ENCODE measurements around the gene CA10.

Gene CA10

GRCh38 chr17:52158450-52159042 is at the start of gene CA10:
CA10 (minus strand) TSS chr17:52158714.
- intact Hi-C loops (cut with DNase I), result no loop called here
- peak in 5 of 10 donors; percentile 8 to 85 (median 72) for DNase-seq

- peak in 2 of 10 donors; percentile 11 to 31 for DNase-seq
Observed at GRCh38 chr17:52207796-52208195, 49.3 kb upstream of the CA10 start.

GRCh38 chr17:52202520-52203080 is 44.1 kb upstream of the CA10 start:
- no peak for DNase-seq
- intact Hi-C loops (cut with DNase I), result no loop called here

More at GRCh38 chr17:52207796-52208195, 49.3 kb upstream of the CA10 start:
- intact Hi-C loops (cut with DNase I), result no loop called here

GRCh38 chr17:52201767-52202519 is 43.4 kb upstream of the CA10 start:
- intact Hi-C loops (cut with DNase I), result no loop called here
- peak in 3 of 10 donors; percentile 6 to 35 (median 8) for DNase-seq

GRCh38 chr17:52191491-52191890 is 33.0 kb upstream of the CA10 start:
- intact Hi-C loops (cut with DNase I), result no loop called here
- DNase-seq, result no peak

GRCh38 chr17:52181782-52182181 is 23.3 kb upstream of the CA10 start:
- no peak for DNase-seq
- intact Hi-C loops (cut with DNase I), result no loop called here

GRCh38 chr17:52178012-52178411 is 19.5 kb upstream of the CA10 start:
- intact Hi-C loops (cut with DNase I), result no loop called here
- DNase-seq, result no peak

- peak in 6 of 10 donors; percentile 9 to 57 (median 16) for DNase-seq
- intact Hi-C loops (cut with DNase I), result no loop called here
Observed at GRCh38 chr17:52170963-52171572, 12.6 kb upstream of the CA10 start.

- peak in 5 of 10 donors; percentile 11 to 81 (median 62) for DNase-seq
- intact Hi-C loops (cut with DNase I), result no loop called here
Observed at GRCh38 chr17:52160136-52160567, 1.6 kb upstream of the CA10 start.

- intact Hi-C loops (cut with DNase I), result no loop called here
- DNase-seq, result peak in 7 of 10 donors; percentile 8 to 86 (median 14)
Observed at GRCh38 chr17:52159246-52160135, 977 bp upstream of the CA10 start.

GRCh38 chr17:52157603-52158449 is 688 bp downstream of the CA10 start:
- peak in 5 of 10 donors; percentile 6 to 84 (median 9) for DNase-seq

GRCh38 chr17:52156576-52157570 is 1.6 kb downstream of the CA10 start:
- DNase-seq, result peak in 5 of 10 donors; percentile 10 to 86 (median 19)
- intact Hi-C loops (cut with DNase I), result no loop called here

More at GRCh38 chr17:52157603-52158449, 688 bp downstream of the CA10 start:
- intact Hi-C loops (cut with DNase I), result no loop called here

- intact Hi-C loops (cut with DNase I), result no loop called here
- no peak for DNase-seq
Observed at GRCh38 chr17:52155301-52155700, 3.2 kb downstream of the CA10 start.

GRCh38 chr17:52154466-52154865 is 4.0 kb downstream of the CA10 start:
- no peak for DNase-seq

GRCh38 chr17:52150935-52151334 is 7.6 kb downstream of the CA10 start:
- intact Hi-C loops (cut with DNase I), result no loop called here
- no peak for DNase-seq

More at GRCh38 chr17:52154466-52154865, 4.0 kb downstream of the CA10 start:
- intact Hi-C loops (cut with DNase I), result no loop called here

- intact Hi-C loops (cut with DNase I), result no loop called here
- DNase-seq, result no peak
Observed at GRCh38 chr17:52149626-52150025, 8.9 kb downstream of the CA10 start.

- no peak for DNase-seq
Observed at GRCh38 chr17:52148969-52149351, 9.6 kb downstream of the CA10 start.

More at GRCh38 chr17:52148969-52149351, 9.6 kb downstream of the CA10 start:
- intact Hi-C loops (cut with DNase I), result no loop called here
